ENCODE data around the gene DLG4.
A peak's percentile ranks its signal among the peaks of the same experiment; 100 is the strongest.

Gene DLG4

GRCh38 chr17:7178973-7179316 is 40.7 kb downstream of the DLG4 start:
- no peak overlapping the region for H3K4me3 ChIP-seq (ENCODE audit: low read depth, low read length)
- TF ChIP-seq CTCF (IDR thresholded peaks at IDR 0.05; ENCODE audit: low read depth, low read length) = no peak

- no peak for TF ChIP-seq CTCF (IDR thresholded peaks at IDR 0.05; ENCODE audit: low read depth, low read length)
Observed at GRCh38 chr17:7177954-7178477, 41.6 kb downstream of the DLG4 start.

GRCh38 chr17:7177191-7177953 is 42.3 kb downstream of the DLG4 start:
- peak overlapping the region; percentile 65 for H3K4me3 ChIP-seq (ENCODE audit: low read depth, low read length)
- TF ChIP-seq CTCF (IDR thresholded peaks at IDR 0.05; ENCODE audit: low read depth, low read length) = peak; percentile 89

More at GRCh38 chr17:7177954-7178477, 41.6 kb downstream of the DLG4 start:
- H3K4me3 ChIP-seq (ENCODE audit: low read depth, low read length) = peak overlapping the region; percentile 65

GRCh38 chr17:7176841-7177190 is 42.8 kb downstream of the DLG4 start:
- no peak for TF ChIP-seq CTCF (IDR thresholded peaks at IDR 0.05; ENCODE audit: low read depth, low read length)
- no peak overlapping the region; the same call in 1 of the 2 replicates for H3K4me3 ChIP-seq (ENCODE audit: low read depth, low read length)

- H3K4me3 ChIP-seq (ENCODE audit: low read depth, low read length) = no peak overlapping the region
- TF ChIP-seq CTCF (IDR thresholded peaks at IDR 0.05; ENCODE audit: low read depth, low read length) = no peak
Observed at GRCh38 chr17:7176107-7176840, 43.4 kb downstream of the DLG4 start.

- TF ChIP-seq CTCF (IDR thresholded peaks at IDR 0.05; ENCODE audit: low read depth, low read length) = no peak
- no peak overlapping the region for H3K4me3 ChIP-seq (ENCODE audit: low read depth, low read length)
Observed at GRCh38 chr17:7175330-7175733, 44.3 kb downstream of the DLG4 start.

All from WI38 (cell line).